Activated CD8-positive, alpha-beta memory T cell treated with anti-CD3 and anti-CD28 coated beads, Interleukin-2, amount 50 U/mL, for 4 hours (primary cell): ENCODE data around the gene HOMEZ.
"Not testable (repeated sequence)": the region's sequence is repeated elsewhere in the genome, so short reads cannot be mapped to it uniquely, and the experiment has no call there.

Source experiments
- DNase-seq: peaks from one replicate; pipeline ENCODE4 v3.0.0-alpha.2; 2020

The HOMEZ gene

GRCh38 chr14:23275412-23275811, 10.5 kb downstream of the HOMEZ start:
- DNase-seq = no peak

- DNase-seq = no peak
Measured at GRCh38 chr14:23269193-23269592, 16.7 kb downstream of the HOMEZ start.

- DNase-seq = not testable (repeated sequence)
Measured at GRCh38 chr14:23260849-23261248, 25.1 kb downstream of the HOMEZ start.

GRCh38 chr14:23259426-23259825, 26.5 kb downstream of the HOMEZ start:
- DNase-seq = no peak

GRCh38 chr14:23258256-23258655, 27.7 kb downstream of the HOMEZ start:
- no peak for DNase-seq

- no peak for DNase-seq
Measured at GRCh38 chr14:23252420-23253333, 33.3 kb downstream of the HOMEZ start.

GRCh38 chr14:23252006-23252405, 33.9 kb downstream of the HOMEZ start:
- no peak for DNase-seq

- no peak for DNase-seq
Measured at GRCh38 chr14:23249824-23250223, 36.1 kb downstream of the HOMEZ start.

GRCh38 chr14:23248601-23249000, 37.3 kb downstream of the HOMEZ start:
- no peak for DNase-seq

- no peak for DNase-seq
Measured at GRCh38 chr14:23245282-23245681, 40.6 kb downstream of the HOMEZ start.

GRCh38 chr14:23243066-23243465, 42.9 kb downstream of the HOMEZ start:
- no peak for DNase-seq

GRCh38 chr14:23242076-23242475, 43.9 kb downstream of the HOMEZ start:
- DNase-seq = no peak

- not testable (repeated sequence) for DNase-seq
Measured at GRCh38 chr14:23241061-23241715, 44.7 kb downstream of the HOMEZ start.

- no peak for DNase-seq
Measured at GRCh38 chr14:23240661-23241060, 45.3 kb downstream of the HOMEZ start.

- peak; percentile 78 for DNase-seq
Measured at GRCh38 chr14:23237772-23238594, 47.9 kb downstream of the HOMEZ start, which contains the start of gene RNF212B. RNF212B (plus strand) TSS chr14:23237936; CDS start chr14:23240346, 2,410 bp downstream.

GRCh38 chr14:23232241-23232808, 53.6 kb downstream of the HOMEZ start:
- DNase-seq = not testable (repeated sequence)

- DNase-seq = no peak
Measured at GRCh38 chr14:23228812-23229211, 57.1 kb downstream of the HOMEZ start.

GRCh38 chr14:23227566-23227965, 58.4 kb downstream of the HOMEZ start:
- no peak for DNase-seq

- DNase-seq = not testable (repeated sequence)
Measured at GRCh38 chr14:23224958-23225357, 61.0 kb downstream of the HOMEZ start.
